ENCODE data around the gene EIF4H. TPM values are rescaled to one million over a fixed set of nuclear protein-coding genes. Genes with fewer than 3 reads are reported as not detected.

Gene EIF4H
- total and polyA plus RNA-seq, 9 of the 15 experiments (the other 6 are each of a cell fraction or from before 2014, with no cell fraction given): 11.0 to 435 (median 319) TPM

DNA sequence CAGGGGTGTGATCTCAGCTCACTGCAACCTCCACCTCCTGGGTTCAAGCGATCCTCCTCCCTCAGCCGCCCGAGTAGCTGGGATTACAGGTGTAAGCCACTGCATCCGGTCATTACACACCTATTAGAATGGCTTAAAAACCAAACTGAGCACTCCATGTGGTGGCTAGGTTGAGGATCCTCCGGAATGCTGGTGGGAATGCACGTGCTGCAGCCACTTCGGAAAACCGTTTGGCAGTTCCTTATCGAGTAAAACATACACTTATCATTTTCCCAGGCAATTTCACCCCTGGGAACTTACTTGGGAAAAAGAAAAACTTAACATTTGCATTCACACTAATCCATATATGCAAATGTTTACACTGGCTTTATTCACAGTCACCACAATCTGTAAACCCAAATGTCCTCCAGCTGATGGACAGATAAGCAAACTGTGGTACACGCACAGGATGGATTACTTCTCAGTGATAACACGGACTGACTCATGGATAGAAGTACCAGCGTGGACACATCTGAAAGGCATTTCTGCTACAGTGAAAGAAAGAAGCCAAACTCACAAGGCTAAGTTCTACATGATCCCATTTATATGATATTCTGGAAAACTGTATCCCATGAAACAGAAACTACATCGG is 59.6 kb downstream of the EIF4H start (continued):
- TF ChIP-seq, protein P1, sequence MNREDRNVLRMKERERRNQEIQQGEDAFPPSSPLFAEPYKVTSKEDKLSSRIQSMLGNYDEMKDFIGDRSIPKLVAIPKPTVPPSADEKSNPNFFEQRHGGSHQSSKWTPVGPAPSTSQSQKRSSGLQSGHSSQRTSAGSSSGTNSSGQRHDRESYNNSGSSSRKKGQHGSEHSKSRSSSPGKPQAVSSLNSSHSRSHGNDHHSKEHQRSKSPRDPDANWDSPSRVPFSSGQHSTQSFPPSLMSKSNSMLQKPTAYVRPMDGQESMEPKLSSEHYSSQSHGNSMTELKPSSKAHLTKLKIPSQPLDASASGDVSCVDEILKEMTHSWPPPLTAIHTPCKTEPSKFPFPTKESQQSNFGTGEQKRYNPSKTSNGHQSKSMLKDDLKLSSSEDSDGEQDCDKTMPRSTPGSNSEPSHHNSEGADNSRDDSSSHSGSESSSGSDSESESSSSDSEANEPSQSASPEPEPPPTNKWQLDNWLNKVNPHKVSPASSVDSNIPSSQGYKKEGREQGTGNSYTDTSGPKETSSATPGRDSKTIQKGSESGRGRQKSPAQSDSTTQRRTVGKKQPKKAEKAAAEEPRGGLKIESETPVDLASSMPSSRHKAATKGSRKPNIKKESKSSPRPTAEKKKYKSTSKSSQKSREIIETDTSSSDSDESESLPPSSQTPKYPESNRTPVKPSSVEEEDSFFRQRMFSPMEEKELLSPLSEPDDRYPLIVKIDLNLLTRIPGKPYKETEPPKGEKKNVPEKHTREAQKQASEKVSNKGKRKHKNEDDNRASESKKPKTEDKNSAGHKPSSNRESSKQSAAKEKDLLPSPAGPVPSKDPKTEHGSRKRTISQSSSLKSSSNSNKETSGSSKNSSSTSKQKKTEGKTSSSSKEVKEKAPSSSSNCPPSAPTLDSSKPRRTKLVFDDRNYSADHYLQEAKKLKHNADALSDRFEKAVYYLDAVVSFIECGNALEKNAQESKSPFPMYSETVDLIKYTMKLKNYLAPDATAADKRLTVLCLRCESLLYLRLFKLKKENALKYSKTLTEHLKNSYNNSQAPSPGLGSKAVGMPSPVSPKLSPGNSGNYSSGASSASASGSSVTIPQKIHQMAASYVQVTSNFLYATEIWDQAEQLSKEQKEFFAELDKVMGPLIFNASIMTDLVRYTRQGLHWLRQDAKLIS (CRISPR knock-in tag; IDR thresholded peaks at IDR 0.05): peak; percentile 71; the same call in 1 of the 2 replicates
- TF ChIP-seq MNT (conservative IDR thresholded peaks at IDR 0.05): peak in 1 of 2 experiments; percentile 31; a peak in 1 of 4 replicates
- TF ChIP-seq, protein P2, sequence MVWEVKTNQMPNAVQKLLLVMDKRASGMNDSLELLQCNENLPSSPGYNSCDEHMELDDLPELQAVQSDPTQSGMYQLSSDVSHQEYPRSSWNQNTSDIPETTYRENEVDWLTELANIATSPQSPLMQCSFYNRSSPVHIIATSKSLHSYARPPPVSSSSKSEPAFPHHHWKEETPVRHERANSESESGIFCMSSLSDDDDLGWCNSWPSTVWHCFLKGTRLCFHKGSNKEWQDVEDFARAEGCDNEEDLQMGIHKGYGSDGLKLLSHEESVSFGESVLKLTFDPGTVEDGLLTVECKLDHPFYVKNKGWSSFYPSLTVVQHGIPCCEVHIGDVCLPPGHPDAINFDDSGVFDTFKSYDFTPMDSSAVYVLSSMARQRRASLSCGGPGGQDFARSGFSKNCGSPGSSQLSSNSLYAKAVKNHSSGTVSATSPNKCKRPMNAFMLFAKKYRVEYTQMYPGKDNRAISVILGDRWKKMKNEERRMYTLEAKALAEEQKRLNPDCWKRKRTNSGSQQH (CRISPR knock-in tag; IDR thresholded peaks at IDR 0.05): no peak
- TF ChIP-seq KLF1 (tag; IDR thresholded peaks at IDR 0.05): no peak
- TF ChIP-seq LCOR (CRISPR knock-in tag; IDR thresholded peaks at IDR 0.05): peak; percentile 81
- peak; percentile 74 for TF ChIP-seq TEAD4 (IDR thresholded peaks at IDR 0.05; ENCODE audit: low read length)
- TF ChIP-seq TEAD4 (CRISPR knock-in tag; IDR thresholded peaks at IDR 0.05; ENCODE audit: borderline replicate concordance): no peak
- TF ChIP-seq RCOR1 (IDR thresholded peaks at IDR 0.05; ENCODE audit: borderline replicate concordance in 1 of 2, low read depth in 2 of 2, low read length in 2 of 2): peak in 1 of 2 experiments; percentile 92; a peak in 2 of 4 replicates
- TF ChIP-seq CBFA2T3 (IDR thresholded peaks at IDR 0.05): peak; percentile 79
- TF ChIP-seq ZBTB7A (IDR thresholded peaks at IDR 0.05; ENCODE audit: borderline replicate concordance, control insufficient read depth, low read depth, low read length): no peak
- TF ChIP-seq MYC (IDR thresholded peaks at IDR 0.05; ENCODE audit: low read depth, low read length): peak; percentile 51; the same call in 1 of the 2 replicates
- TF ChIP-seq MYC (CRISPR knock-in tag; IDR thresholded peaks at IDR 0.05; ENCODE audit: borderline replicate concordance, low read depth): no peak
- TF ChIP-seq TFAP4 (CRISPR knock-in tag; IDR thresholded peaks at IDR 0.05; ENCODE audit: borderline replicate concordance): peak; percentile 81
- TF ChIP-seq CXXC5 (CRISPR knock-in tag; IDR thresholded peaks at IDR 0.05): peak; percentile 29; the same call in 1 of the 2 replicates
- no peak for TF ChIP-seq ZNF24 (IDR thresholded peaks at IDR 0.05)
- TF ChIP-seq, protein P3, sequence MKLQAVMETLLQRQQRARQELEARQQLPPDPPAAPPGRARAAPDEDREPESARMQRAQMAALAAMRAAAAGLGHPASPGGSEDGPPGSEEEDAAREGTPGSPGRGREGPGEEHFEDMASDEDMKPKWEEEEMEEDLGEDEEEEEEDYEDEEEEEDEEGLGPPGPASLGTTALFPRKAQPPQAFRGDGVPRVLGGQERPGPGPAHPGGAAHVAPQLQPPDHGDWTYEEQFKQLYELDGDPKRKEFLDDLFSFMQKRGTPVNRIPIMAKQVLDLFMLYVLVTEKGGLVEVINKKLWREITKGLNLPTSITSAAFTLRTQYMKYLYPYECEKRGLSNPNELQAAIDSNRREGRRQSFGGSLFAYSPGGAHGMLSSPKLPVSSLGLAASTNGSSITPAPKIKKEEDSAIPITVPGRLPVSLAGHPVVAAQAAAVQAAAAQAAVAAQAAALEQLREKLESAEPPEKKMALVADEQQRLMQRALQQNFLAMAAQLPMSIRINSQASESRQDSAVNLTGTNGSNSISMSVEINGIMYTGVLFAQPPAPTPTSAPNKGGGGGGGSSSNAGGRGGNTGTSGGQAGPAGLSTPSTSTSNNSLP (IDR thresholded peaks at IDR 0.05; ENCODE audit: borderline replicate concordance, low read depth, low read length): 0 out of 2 replicates have a peak, but pooled peaks have one; percentile 26
- peak; percentile 90 for TF ChIP-seq CTBP1 (IDR thresholded peaks at IDR 0.05; ENCODE audit: borderline replicate concordance)
- peak; percentile 96 for TF ChIP-seq FOSL1 (tag; conservative IDR thresholded peaks at IDR 0.05)

All from K562 (cell line).